NCI-H345 treated with DMSO at 0.1 percent for 48 hours (cell line): ENCODE measurements around the gene NADK2.

ENCODE experiments used
- DNase-seq: peaks from one replicate; lab custom pipeline; 2025; ENCODE audit not compliant: unreplicated experiment; lab: John Stamatoyannopoulos, UW

Gene NADK2

GRCh38 chr5:36246036-36246800 lies 4.5 kb upstream of the NADK2 start:
- no peak for DNase-seq

GRCh38 chr5:36244076-36244475 lies 2.4 kb upstream of the NADK2 start:
- no peak for DNase-seq

GRCh38 chr5:36243653-36244052 lies 1.9 kb upstream of the NADK2 start:
- DNase-seq = no peak

- no peak for DNase-seq
Measured at GRCh38 chr5:36242534-36243485, 1.1 kb upstream of the NADK2 start.

- no peak for DNase-seq
Measured at GRCh38 chr5:36240779-36241630, 720 bp downstream of the NADK2 start.

GRCh38 chr5:36239370-36240293 lies 2.1 kb downstream of the NADK2 start:
- DNase-seq = no peak

- DNase-seq = no peak
Measured at GRCh38 chr5:36238502-36239295, 3.0 kb downstream of the NADK2 start.

GRCh38 chr5:36237751-36238150 lies 4.0 kb downstream of the NADK2 start:
- no peak for DNase-seq

GRCh38 chr5:36236801-36237200 lies 4.9 kb downstream of the NADK2 start:
- no peak for DNase-seq

- no peak for DNase-seq
Measured at GRCh38 chr5:36232533-36232932, 9.2 kb downstream of the NADK2 start.

- no peak for DNase-seq
Measured at GRCh38 chr5:36230151-36230790, 11.5 kb downstream of the NADK2 start.

GRCh38 chr5:36228505-36228904 lies 13.2 kb downstream of the NADK2 start:
- no peak for DNase-seq

- no peak for DNase-seq
Measured at GRCh38 chr5:36227046-36227445, 14.7 kb downstream of the NADK2 start.

- no peak for DNase-seq
Measured at GRCh38 chr5:36222620-36223019, 19.1 kb downstream of the NADK2 start.

GRCh38 chr5:36217988-36218387 lies 23.7 kb downstream of the NADK2 start:
- no peak for DNase-seq

- no peak for DNase-seq
Measured at GRCh38 chr5:36217567-36217966, 24.2 kb downstream of the NADK2 start.

- no peak for DNase-seq
Measured at GRCh38 chr5:36215910-36216309, 25.8 kb downstream of the NADK2 start.

GRCh38 chr5:36214436-36214835 lies 27.3 kb downstream of the NADK2 start:
- no peak for DNase-seq

- no peak for DNase-seq
Measured at GRCh38 chr5:36209664-36210063, 32.1 kb downstream of the NADK2 start.
